ENCODE measurements around the gene HOXD10.

- TF ChIP-seq CTCF (IDR thresholded peaks at IDR 0.05) (no peak), POLR2A (IDR thresholded peaks at IDR 0.05) (no peak), POLR2AphosphoS5 (IDR thresholded peaks at IDR 0.05; ENCODE audit: insufficient read depth in 1 of 2, low read depth in 1 of 2) (peak in 1 of 2 donors; percentile 43)
Observed at GRCh38 chr2:176079285-176079830, 37.2 kb upstream of the HOXD10 start.
